Left lung (tissue), 10 donors: ENCODE results near the gene PAF1. TPM values are rescaled to one million over a fixed set of nuclear protein-coding genes. Genes with fewer than 3 reads are reported as not detected.

ENCODE experiments used
- ATAC-seq: fragments of 200-7000 bp; cut with Tn5 transposase; one replicate; pipeline ENCODE4 v1.9.1; 2020; ENCODE audit warnings: moderate library complexity
- DNase-seq, 4 donors: peaks; one replicate each; pipeline ENCODE4 v3.0.0-alpha.2; 2013 to 2020
- H3K27ac ChIP-seq, 2 donors: fragments of 200-600 bp; sonication (generic) in 1 of 2; one replicate each; pipeline versions ENCODE4 v1.5.0 to v1.8.0; 2020 to 2021
- H3K27me3 ChIP-seq, 2 donors: fragments of 200-600 bp; sonication (generic) in 1 of 2; one replicate each; pipeline versions ENCODE4 v1.5.0 to v1.8.0; 2020 to 2021
- H3K36me3 ChIP-seq, 2 donors: fragments of 200-600 bp; sonication (generic) in 1 of 2; one replicate each; pipeline versions ENCODE4 v1.5.0 to v1.8.0; 2020 to 2021
- H3K4me1 ChIP-seq, 2 donors: fragments of 200-600 bp; one replicate each; pipeline ENCODE4 v1.8.0; 2021
- H3K4me3 ChIP-seq, 2 donors: fragments of 200-600 bp; sonication (generic) in 1 of 2; one replicate each; pipeline versions ENCODE4 v1.5.0 to v1.8.0; 2020 to 2021; ENCODE audit warnings: mild to moderate bottlenecking in 1 of 2
- H3K9me3 ChIP-seq, 2 donors: fragments of 200-600 bp; sonication (generic) in 1 of 2; one replicate each; pipeline versions ENCODE4 v1.5.0 to v1.8.0; 2020 to 2021
- intact Hi-C, 2 donors: fragments of 100-400 bp; cut with DNase I; formaldehyde crosslinking; loops; one replicate each; pipeline versions ENCODE4 v1.11.2 to v1.14.2; 2022
- polyA plus RNA-seq, 6 donors: library from polyadenylated mRNA; unstranded; fragments of 120-200 nt; gene quantifications; one replicate each; pipeline ENCODE4 v1.2.1, GENCODE V29; 2013; ENCODE audit not compliant: insufficient read length in 6 of 6
- total RNA-seq, 2 donors: library from RNA; stranded (reverse); fragmentation: NEBNext Ultra II Directional; extraction: Animal tissue kit (Norgen Biotek cat#: 25700); gene quantifications; one replicate each; pipeline ENCODE4 v1.2.1, GENCODE V29; 2021
- TF ChIP-seq, protein P1 (sequence below), 2 donors: fragments of 200-600 bp; sonication (generic) in 1 of 2; IDR thresholded peaks; one replicate each; pipeline versions ENCODE4 v1.5.0 to v1.8.0; 2021; ENCODE audit warnings: antibody characterized with exemption in 2 of 2
- donor health status: DM: no; HTN: yes; CAD: no.
- donor health status: DM: no; HTN: no; CAD: no.

PAF1 gene
- total and polyA plus RNA-seq, 8 donors, result 31.0 to 70.4 (median 64.9) TPM

DNA sequence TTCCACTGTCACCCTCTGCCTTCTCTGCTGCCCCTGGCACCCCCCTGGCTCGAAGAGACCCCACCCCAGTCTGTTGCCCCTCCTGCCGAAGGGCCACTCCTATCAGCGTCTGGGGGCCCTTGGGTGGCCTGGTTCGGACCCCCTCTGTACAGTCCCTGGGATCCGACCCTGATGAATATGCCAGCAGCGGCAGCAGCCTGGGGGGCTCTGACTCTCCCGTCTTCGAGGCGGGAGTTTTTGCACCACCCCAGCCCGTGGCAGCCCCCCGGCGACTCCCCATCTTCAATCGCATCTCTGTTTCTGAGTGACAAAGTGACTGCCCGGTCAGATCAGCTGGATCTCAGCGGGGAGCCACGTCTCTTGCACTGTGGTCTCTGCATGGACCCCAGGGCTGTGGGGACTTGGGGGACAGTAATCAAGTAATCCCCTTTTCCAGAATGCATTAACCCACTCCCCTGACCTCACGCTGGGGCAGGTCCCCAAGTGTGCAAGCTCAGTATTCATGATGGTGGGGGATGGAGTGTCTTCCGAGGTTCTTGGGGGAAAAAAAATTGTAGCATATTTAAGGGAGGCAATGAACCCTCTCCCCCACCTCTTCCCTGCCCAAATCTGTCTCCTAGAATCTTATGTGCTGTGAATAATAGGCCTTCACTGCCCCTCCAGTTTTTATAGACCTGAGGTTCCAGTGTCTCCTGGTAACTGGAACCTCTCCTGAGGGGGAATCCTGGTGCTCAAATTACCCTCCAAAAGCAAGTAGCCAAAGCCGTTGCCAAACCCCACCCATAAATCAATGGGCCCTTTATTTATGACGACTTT, 17.7 kb upstream of the PAF1 start:
- Histone ChIP-seq H3K9me3 (no peaks in the 10 kb centered on the region), H3K4me3 (peak overlapping the region; percentile 99 to 100), H3K4me1 (peaks cover 11 to 60% of the 10 kb centered on the region in 2 donors), H3K27ac (peak overlapping the region; percentile 98 to 100), H3K27me3 (peaks cover 0 to 11% of the 10 kb centered on the region in 2 donors), H3K36me3 (peaks cover 9 to 21% of the 10 kb centered on the region in 2 donors)
- TF ChIP-seq, protein P1, sequence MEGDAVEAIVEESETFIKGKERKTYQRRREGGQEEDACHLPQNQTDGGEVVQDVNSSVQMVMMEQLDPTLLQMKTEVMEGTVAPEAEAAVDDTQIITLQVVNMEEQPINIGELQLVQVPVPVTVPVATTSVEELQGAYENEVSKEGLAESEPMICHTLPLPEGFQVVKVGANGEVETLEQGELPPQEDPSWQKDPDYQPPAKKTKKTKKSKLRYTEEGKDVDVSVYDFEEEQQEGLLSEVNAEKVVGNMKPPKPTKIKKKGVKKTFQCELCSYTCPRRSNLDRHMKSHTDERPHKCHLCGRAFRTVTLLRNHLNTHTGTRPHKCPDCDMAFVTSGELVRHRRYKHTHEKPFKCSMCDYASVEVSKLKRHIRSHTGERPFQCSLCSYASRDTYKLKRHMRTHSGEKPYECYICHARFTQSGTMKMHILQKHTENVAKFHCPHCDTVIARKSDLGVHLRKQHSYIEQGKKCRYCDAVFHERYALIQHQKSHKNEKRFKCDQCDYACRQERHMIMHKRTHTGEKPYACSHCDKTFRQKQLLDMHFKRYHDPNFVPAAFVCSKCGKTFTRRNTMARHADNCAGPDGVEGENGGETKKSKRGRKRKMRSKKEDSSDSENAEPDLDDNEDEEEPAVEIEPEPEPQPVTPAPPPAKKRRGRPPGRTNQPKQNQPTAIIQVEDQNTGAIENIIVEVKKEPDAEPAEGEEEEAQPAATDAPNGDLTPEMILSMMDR (IDR thresholded peaks at IDR 0.05), result no peak
- intact Hi-C loops, result no loop called here
- no peak for ATAC-seq
- peak in 1 of 4 donors; percentile 52 for DNase-seq

DNA sequence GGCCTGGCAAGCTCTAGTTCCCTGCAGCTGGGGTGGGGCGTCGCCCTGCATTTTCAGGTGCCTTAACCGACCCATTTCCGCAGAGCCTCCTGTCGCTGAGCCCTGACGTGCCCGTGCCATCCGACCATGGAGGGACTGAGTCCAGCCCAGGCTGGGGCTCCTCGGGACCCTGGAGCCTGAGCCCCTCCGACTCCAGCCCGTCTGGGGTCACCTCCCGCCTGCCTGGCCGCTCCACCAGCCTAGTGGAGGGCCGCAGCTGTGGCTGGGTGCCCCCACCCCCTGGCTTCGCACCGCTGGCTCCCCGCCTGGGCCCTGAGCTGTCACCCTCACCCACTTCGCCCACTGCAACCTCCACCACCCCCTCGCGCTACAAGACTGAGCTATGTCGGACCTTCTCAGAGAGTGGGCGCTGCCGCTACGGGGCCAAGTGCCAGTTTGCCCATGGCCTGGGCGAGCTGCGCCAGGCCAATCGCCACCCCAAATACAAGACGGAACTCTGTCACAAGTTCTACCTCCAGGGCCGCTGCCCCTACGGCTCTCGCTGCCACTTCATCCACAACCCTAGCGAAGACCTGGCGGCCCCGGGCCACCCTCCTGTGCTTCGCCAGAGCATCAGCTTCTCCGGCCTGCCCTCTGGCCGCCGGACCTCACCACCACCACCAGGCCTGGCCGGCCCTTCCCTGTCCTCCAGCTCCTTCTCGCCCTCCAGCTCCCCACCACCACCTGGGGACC, 16.9 kb upstream of the PAF1 start:
- H3K4me1 ChIP-seq, result peaks cover 16 to 58% of the 10 kb centered on the region in 2 donors
- intact Hi-C loops, result no loop called here
- peak overlapping the region; percentile 98 to 100 for H3K27ac ChIP-seq

DNA sequence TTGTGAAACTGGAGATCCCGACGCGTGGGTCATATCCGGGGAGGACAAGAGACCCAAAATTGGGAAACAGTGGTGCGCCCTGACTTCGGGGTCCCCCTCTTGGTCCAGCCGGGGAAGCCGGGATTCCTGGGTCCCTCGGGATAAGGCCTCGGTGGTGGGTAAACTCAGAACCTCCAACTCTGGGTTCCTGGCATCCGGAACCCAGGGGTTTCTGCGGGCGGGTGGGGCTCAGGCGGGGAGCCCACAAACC, 16.4 kb upstream of the PAF1 start:
- Histone ChIP-seq H3K27me3 (no peaks in the 10 kb centered on the region), H3K4me1 (peaks cover 19 to 58% of the 10 kb centered on the region in 2 donors), H3K9me3 (no peaks in the 10 kb centered on the region), H3K4me3 (peak overlapping the region; percentile 99 to 100), H3K27ac (peak overlapping the region; percentile 98 to 100), H3K36me3 (peaks cover 9 to 21% of the 10 kb centered on the region in 2 donors)
- TF ChIP-seq, protein P1 (IDR thresholded peaks at IDR 0.05), result no peak
- no peak for ATAC-seq
- DNase-seq, result no peak
- intact Hi-C loops, result no loop called here

More for the DNA sequence above, 16.9 kb upstream of the PAF1 start:
- DNase-seq (peak in 3 of 4 donors; percentile 62 to 87 (median 74)), ATAC-seq (no peak)
- H3K36me3 ChIP-seq, result peaks cover 9 to 21% of the 10 kb centered on the region in 2 donors
- H3K27me3 ChIP-seq, result peaks cover 0 to 4% of the 10 kb centered on the region in 2 donors
- TF ChIP-seq, protein P1 (IDR thresholded peaks at IDR 0.05), result no peak
- peak overlapping the region; percentile 99 to 100 for H3K4me3 ChIP-seq
- no peaks in the 10 kb centered on the region for H3K9me3 ChIP-seq

DNA sequence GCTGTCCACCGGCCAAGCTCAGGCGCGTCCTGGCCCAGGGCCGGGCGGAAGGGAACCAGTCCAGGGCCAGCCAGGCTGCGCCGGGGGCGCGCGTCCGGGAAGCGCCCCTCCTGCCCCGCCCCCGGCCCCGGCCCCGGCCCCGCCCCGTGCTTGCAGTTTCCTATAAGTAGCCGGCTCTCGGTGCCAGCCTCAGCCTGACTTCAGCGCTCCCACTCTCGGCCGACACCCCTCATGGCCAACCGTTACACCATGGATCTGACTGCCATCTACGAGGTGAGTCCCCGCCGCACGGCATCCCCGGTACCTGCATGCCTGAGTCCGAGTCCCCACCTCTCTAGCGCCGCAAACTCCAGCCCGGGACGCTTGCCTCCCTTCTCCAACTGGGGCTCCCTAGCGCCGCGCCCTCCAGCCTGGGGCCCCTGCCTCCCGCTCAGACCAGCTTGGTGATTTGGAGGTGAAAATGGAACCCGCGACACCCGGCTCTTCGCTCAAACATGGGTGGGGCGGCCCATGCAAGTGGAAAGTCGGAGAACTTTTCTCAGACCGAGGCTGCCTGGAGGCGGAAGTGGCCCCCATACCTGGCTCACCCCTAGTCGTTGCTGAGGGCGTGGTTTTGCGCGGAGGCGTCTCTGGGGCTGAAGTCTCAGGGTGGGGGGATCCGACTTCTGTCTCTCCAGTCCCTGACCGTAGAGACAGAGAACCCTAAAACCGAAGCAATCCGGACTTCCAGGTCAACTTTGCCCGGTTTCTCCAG, 15.9 kb upstream of the PAF1 start, which contains the start of gene ZFP36:
ZFP36 (plus strand) TSS at position 192 of the 754 bp plus-strand sequence; CDS start at position 250, 58 bp downstream.
- Histone ChIP-seq H3K27me3 (no peaks in the 10 kb centered on the region), H3K9me3 (no peaks in the 10 kb centered on the region), H3K36me3 (peaks cover 9 to 21% of the 10 kb centered on the region in 2 donors), H3K4me3 (peak within 1 kb of the TSS; percentile 99 to 100), H3K4me1 (peaks cover 24 to 62% of the 10 kb centered on the region in 2 donors), H3K27ac (peak within 1 kb of the TSS; percentile 98 to 100)
- intact Hi-C loops, result no loop called here
- ATAC-seq (peak; percentile 28), DNase-seq (peak; percentile 86 to 96 (median 89))
- TF ChIP-seq, protein P1 (IDR thresholded peaks at IDR 0.05), result no peak
